Lung (tissue), 12 donors: ENCODE results near the gene REC8. TPM values are rescaled to one million over a fixed set of nuclear protein-coding genes. Genes with fewer than 3 reads are reported as not detected.

Experiments
- ATAC-seq: fragments of 200-7000 bp; cut with Tn5 transposase; one replicate; pipeline ENCODE4 v1.9.1; 2020; ENCODE audit warnings: moderate number of reproducible peaks; ENCODE audit not compliant: insufficient read depth, low FRiP score
- DNase-seq, 3 donors: peaks; one replicate each; pipeline ENCODE4 v3.0.0-alpha.2; 2013 to 2017
- H3K27ac ChIP-seq, 2 donors: one replicate each; pipeline ENCODE4 v1.5.1; 2013; ENCODE audit warnings: mild to moderate bottlenecking in 2 of 2, moderate library complexity in 2 of 2, control low read depth in 1 of 2, inconsistent platforms in 1 of 2, low read depth in 1 of 2, low read length in 1 of 2
- H3K27me3 ChIP-seq, 3 donors: one replicate each; pipeline ENCODE4 v1.5.1; 2013; ENCODE audit warnings: low read length in 2 of 3; ENCODE audit not compliant: control insufficient read depth in 3 of 3, insufficient read depth in 3 of 3
- H3K36me3 ChIP-seq, 4 donors: one replicate each; pipeline ENCODE4 v1.5.1; 2013; ENCODE audit warnings: low read length in 4 of 4, mild to moderate bottlenecking in 1 of 4, moderate library complexity in 1 of 4; ENCODE audit not compliant: control insufficient read depth in 4 of 4, insufficient read depth in 4 of 4
- H3K4me1 ChIP-seq, 5 donors: one replicate each; pipeline ENCODE4 v1.5.1; 2013; ENCODE audit warnings: low read length in 5 of 5, mild to moderate bottlenecking in 2 of 5, moderate library complexity in 1 of 5; ENCODE audit not compliant: control insufficient read depth in 5 of 5, insufficient read depth in 5 of 5
- H3K4me3 ChIP-seq: one replicate; pipeline ENCODE4 v1.5.1; 2013; ENCODE audit warnings: mild to moderate bottlenecking, control low read depth, moderate library complexity
- H3K9ac ChIP-seq, 2 donors: one replicate each; pipeline ENCODE4 v1.5.1; 2013; ENCODE audit warnings: low read length in 2 of 2, control low read depth in 1 of 2; ENCODE audit not compliant: insufficient read depth in 1 of 2
- H3K9me3 ChIP-seq, 4 donors: one replicate each; pipeline ENCODE4 v1.5.1; 2013; ENCODE audit warnings: low read length in 3 of 4, mild to moderate bottlenecking in 1 of 4, moderate library complexity in 1 of 4; ENCODE audit not compliant: control insufficient read depth in 4 of 4, insufficient read depth in 3 of 4
- CTCF ChIP-seq: IDR thresholded peaks from 2 replicates; pipeline ENCODE4 v1.5.1; 2012; ENCODE audit warnings: mild to moderate bottlenecking; ENCODE audit errors: control extremely low read depth, extremely low read depth
- WGBS, 2 donors: extraction: QIAGEN DNeasy Blood & Tissue Kit; methylation state at CpG; one replicate each; pipeline ENCODE4 v1.1.7; 2013; 5-methylcytosine and 5-hydroxymethylcytosine counted together
- polyA plus RNA-seq, 2 donors: library from polyadenylated mRNA; stranded (reverse); fragments of 200-250 nt; gene quantifications; one replicate each; pipeline ENCODE4 v1.2.1, GENCODE V29; 2013
- total RNA-seq, 2 donors: library from RNA; depleted of rRNA in 1 of 2; stranded (reverse); fragments of >200 nt in 1 of 2; gene quantifications; one replicate each; pipeline ENCODE4 v1.2.1, GENCODE V29; 2014 to 2021
- donor health status: control.
- donor health status: control.
- donor health status: Bipolar disorder and iron deficiency.
- donor health status: healthy.
- donor health status: DM: yes; HTN: yes; CAD: no.

REC8 gene
- total and polyA plus RNA-seq, 4 donors = 13.3 to 48.1 (median 29.5) TPM

GRCh38 chr14:24146453-24146977, 25.4 kb upstream of the REC8 start, which contains the start of gene PSME2:
Gene PSME2 (minus strand): TSS chr14:24146610. CDS start chr14:24146581, 29 bp downstream.
- peaks cover 10 to 41% (median 30%) of the 10 kb centered on the region in 4 donors for H3K36me3 ChIP-seq
- DNase-seq = peak; percentile 98 to 99 (median 98)
- ATAC-seq = peak; percentile 84
- H3K27ac ChIP-seq = peak within 1 kb of the TSS; percentile 89 to 93
- 0 to 1% methylated on average over 25 of the region's 25 CpGs for WGBS, 2 donors
- H3K4me1 ChIP-seq = peaks cover 8 to 25% (median 12%) of the 10 kb centered on the region in 5 donors
- no peaks in the 10 kb centered on the region for H3K9me3 ChIP-seq
- peak within 1 kb of the TSS in 1 of 2 donors; percentile 85 for H3K9ac ChIP-seq
- no peak for TF ChIP-seq CTCF
- H3K27me3 ChIP-seq = no peaks in the 10 kb centered on the region
- H3K4me3 ChIP-seq = peak within 1 kb of the TSS; percentile 94

- no peak for TF ChIP-seq CTCF
- peaks cover 8 to 22% (median 12%) of the 10 kb centered on the region in 5 donors for H3K4me1 ChIP-seq
- H3K9me3 ChIP-seq = no peaks in the 10 kb centered on the region
- peak within 1 kb of the TSS; percentile 89 to 93 for H3K27ac ChIP-seq
- H3K9ac ChIP-seq = peak within 1 kb of the TSS in 1 of 2 donors; percentile 85
- H3K27me3 ChIP-seq = no peaks in the 10 kb centered on the region
- ATAC-seq (peak; percentile 94), DNase-seq (peak; percentile 98 to 100 (median 99))
- peaks cover 11 to 47% (median 36%) of the 10 kb centered on the region in 4 donors for H3K36me3 ChIP-seq
- peak within 1 kb of the TSS; percentile 94 for H3K4me3 ChIP-seq
- 0 to 1% methylated on average over 50 to 57 of the region's 57 CpGs for WGBS, 2 donors
Measured at GRCh38 chr14:24146978-24147760, 24.7 kb upstream of the REC8 start, which contains the start of gene RNF31. Gene RNF31 (plus strand): TSS chr14:24147498. CDS start chr14:24147699, 201 bp downstream.

GRCh38 chr14:24147761-24148428, 24.0 kb upstream of the REC8 start:
- H3K27ac ChIP-seq = peak overlapping the region; percentile 89 to 90
- ATAC-seq = no peak
- DNase-seq = no peak
- WGBS, 2 donors = 6 to 9% methylated on average over 29 of the region's 29 CpGs
- H3K4me1 ChIP-seq = peaks cover 8 to 20% (median 12%) of the 10 kb centered on the region in 5 donors
- H3K9me3 ChIP-seq = no peaks in the 10 kb centered on the region
- TF ChIP-seq CTCF = no peak
- H3K4me3 ChIP-seq = peak overlapping the region; percentile 94
- H3K36me3 ChIP-seq = peaks cover 11 to 47% (median 36%) of the 10 kb centered on the region in 4 donors
- H3K9ac ChIP-seq = peak overlapping the region in 1 of 2 donors; percentile 82
- H3K27me3 ChIP-seq = no peaks in the 10 kb centered on the region
